ENCODE results near the gene RIOK1. TPM values are rescaled to one million over a fixed set of nuclear protein-coding genes. Genes with fewer than 3 reads are reported as not detected.
"Not testable (repeated sequence)": the region's sequence is repeated elsewhere in the genome, so short reads cannot be mapped to it uniquely, and the experiment has no call there.

RIOK1 gene
- total RNA-seq, 1 donor from 2014 or later: 16.5 TPM

GRCh38 chr6:7451326-7451725 is 61.7 kb downstream of the RIOK1 start:
- ATAC-seq: no peak
- Histone ChIP-seq H3K9me3 (no peaks in the 10 kb centered on the region), H3K27ac (no peak overlapping the region), H3K36me3 (no peaks in the 10 kb centered on the region), H3K27me3 (ENCODE audit: low read depth) (no peaks in the 10 kb centered on the region), H3K4me1 (no peaks in the 10 kb centered on the region), H3K4me3 (no peak overlapping the region)
- intact Hi-C loops (cut with DNase I): no loop called here
- DNase-seq: no peak
- no peak for TF ChIP-seq CTCF (IDR thresholded peaks at IDR 0.05)

GRCh38 chr6:7452898-7453297 is 63.3 kb downstream of the RIOK1 start:
- no peaks in the 10 kb centered on the region for H3K4me1 ChIP-seq
- no peak overlapping the region for H3K27ac ChIP-seq
- ATAC-seq (no peak), DNase-seq (no peak)
- no peaks in the 10 kb centered on the region for H3K9me3 ChIP-seq
- H3K36me3 ChIP-seq: no peaks in the 10 kb centered on the region
- H3K4me3 ChIP-seq: no peak overlapping the region
- intact Hi-C loops (cut with DNase I): no loop called here
- no peak for TF ChIP-seq CTCF (IDR thresholded peaks at IDR 0.05)
- H3K27me3 ChIP-seq (ENCODE audit: low read depth): no peaks in the 10 kb centered on the region

DNA sequence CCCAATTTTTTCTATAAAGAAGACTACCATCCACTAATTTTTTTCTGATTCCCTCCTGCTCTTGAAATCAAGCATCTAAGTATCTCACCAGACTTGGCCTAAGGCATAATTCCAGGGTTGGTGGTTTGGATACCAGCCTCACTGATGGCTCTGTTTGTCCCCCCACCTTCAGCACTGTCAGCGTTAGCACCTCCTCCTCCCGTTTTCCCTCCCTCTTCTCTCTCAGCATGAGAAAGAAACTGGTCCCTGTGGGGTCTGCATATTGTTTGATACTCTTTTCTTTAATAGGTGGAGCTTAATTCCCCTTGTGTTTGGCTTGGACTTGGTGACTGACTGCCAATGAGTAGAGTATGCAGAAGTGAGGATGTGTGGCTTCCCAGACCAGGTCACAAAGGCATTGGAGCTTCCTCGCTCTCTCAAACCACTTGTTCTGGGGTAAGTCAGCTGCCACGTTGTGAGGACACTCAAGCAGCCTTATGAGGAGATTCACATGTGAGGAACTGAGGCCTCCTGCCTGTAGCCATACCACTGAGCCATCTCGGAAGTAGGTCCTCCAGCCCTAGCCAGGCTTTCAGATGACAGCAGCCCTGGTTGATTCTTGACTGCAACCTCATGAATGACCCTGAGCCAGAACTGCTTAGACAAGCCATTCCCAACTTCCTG is 65.2 kb downstream of the RIOK1 start:
- Histone ChIP-seq H3K9me3 (no peaks in the 10 kb centered on the region), H3K27ac (no peak overlapping the region), H3K4me3 (no peak overlapping the region), H3K4me1 (no peaks in the 10 kb centered on the region), H3K27me3 (ENCODE audit: low read depth) (no peaks in the 10 kb centered on the region), H3K36me3 (no peaks in the 10 kb centered on the region)
- intact Hi-C loops (cut with DNase I): no loop called here
- DNase-seq: no peak
- no peak for ATAC-seq
- TF ChIP-seq CTCF (IDR thresholded peaks at IDR 0.05): no peak

- H3K36me3 ChIP-seq; H3K27me3 ChIP-seq (ENCODE audit: low read depth); intact Hi-C loops (cut with DNase I); H3K9me3 ChIP-seq; ATAC-seq; H3K4me3 ChIP-seq; H3K4me1 ChIP-seq; H3K27ac ChIP-seq; DNase-seq: not testable (repeated sequence)
Measured at GRCh38 chr6:7456302-7456701, 66.7 kb downstream of the RIOK1 start.

- no peak for TF ChIP-seq CTCF (IDR thresholded peaks at IDR 0.05)
- Histone ChIP-seq H3K9me3 (no peaks in the 10 kb centered on the region), H3K27me3 (ENCODE audit: low read depth) (no peaks in the 10 kb centered on the region), H3K4me1 (no peaks in the 10 kb centered on the region), H3K4me3 (no peak overlapping the region), H3K36me3 (no peaks in the 10 kb centered on the region), H3K27ac (no peak overlapping the region)
- intact Hi-C loops (cut with DNase I): no loop called here
- ATAC-seq (peak; percentile 53), DNase-seq (no peak)
Measured at GRCh38 chr6:7461416-7461815, 71.8 kb downstream of the RIOK1 start.

GRCh38 chr6:7463785-7464184 is 74.2 kb downstream of the RIOK1 start:
- Histone ChIP-seq H3K9me3 (no peaks in the 10 kb centered on the region), H3K27ac (no peak overlapping the region), H3K27me3 (ENCODE audit: low read depth) (no peaks in the 10 kb centered on the region), H3K4me3 (no peak overlapping the region), H3K36me3 (no peaks in the 10 kb centered on the region), H3K4me1 (peaks cover 9% of the 10 kb centered on the region)
- DNase-seq (no peak), ATAC-seq (no peak)
- intact Hi-C loops (cut with DNase I): no loop called here
- no peak for TF ChIP-seq CTCF (IDR thresholded peaks at IDR 0.05)
